ENCODE data around the gene ADM2.
A peak's percentile ranks its signal among the peaks of the same experiment; 100 is the strongest.

ADM2 gene

GRCh38 chr22:50527921-50528681 lies 46.8 kb downstream of the ADM2 start:
- Histone ChIP-seq H3K4me3 (ENCODE audit: insufficient read depth in 1 of 2, low read depth in 1 of 2, low read length in 2 of 2) (no peak overlapping the region), H3K27me3 (ENCODE audit: control insufficient read depth in 1 of 2, insufficient read depth in 1 of 2, low read length in 2 of 2) (peaks cover 0 to 24% of the 10 kb centered on the region in 2 experiments), H3K79me1 (replicated peaks; ENCODE audit: low read length, poor library complexity, severe bottlenecking) (peaks cover 9% of the 10 kb centered on the region), H3K4ac (ENCODE audit: low read depth in 1 of 2, low read length in 2 of 2) (no peak overlapping the region), H3K4me2 (ENCODE audit: low read length, poor library complexity, severe bottlenecking) (no peak overlapping the region), H3K36me3 (ENCODE audit: control insufficient read depth in 1 of 2, insufficient read depth in 2 of 2, low read depth in 1 of 2, low read length in 2 of 2) (peaks cover 9 to 15% of the 10 kb centered on the region in 2 experiments), H3K23ac (ENCODE audit: low read length in 2 of 2) (no peak overlapping the region), H2BK120ac (ENCODE audit: low read depth, low read length) (no peak overlapping the region), H2BK15ac (ENCODE audit: low read depth, poor library complexity, severe bottlenecking) (peak overlapping the region; percentile 26), H3K27ac (ENCODE audit: low read length, poor library complexity, severe bottlenecking) (no peak overlapping the region), H3K18ac (ENCODE audit: low read depth in 1 of 2, low read length in 2 of 2) (peak overlapping the region in 1 of 2 experiments; percentile 50), H3K4me1 (ENCODE audit: control insufficient read depth, insufficient read depth, low read depth, low read length) (peaks cover 60% of the 10 kb centered on the region), H4K8ac (ENCODE audit: low read length) (no peak overlapping the region), H2AK5ac (ENCODE audit: low read length, severe bottlenecking) (no peak overlapping the region), H2AFZ (ENCODE audit: low read depth, low read length) (no peak overlapping the region), H3K9me3 (ENCODE audit: control insufficient read depth, low read length) (no peaks in the 10 kb centered on the region), H3K9ac (ENCODE audit: low read length) (no peak overlapping the region), H2BK5ac (ENCODE audit: low read depth, low read length, poor library complexity, severe bottlenecking) (no peak overlapping the region), H2BK12ac (ENCODE audit: low read length in 2 of 2) (no peak overlapping the region), H4K91ac (ENCODE audit: low read length) (no peak overlapping the region), H3K14ac (ENCODE audit: low read length in 2 of 2) (no peak overlapping the region)
- WGBS, result 96% methylated on average over 18 of the region's 18 CpGs
- DNase-seq, result peak; percentile 9

- H2AFZ ChIP-seq (ENCODE audit: low read depth, low read length), result no peak overlapping the region
- DNase-seq, result peak; percentile 9
- no peak overlapping the region for H3K4ac ChIP-seq (ENCODE audit: low read depth in 1 of 2, low read length in 2 of 2)
- H3K79me1 ChIP-seq (replicated peaks; ENCODE audit: low read length, poor library complexity, severe bottlenecking), result peaks cover 5% of the 10 kb centered on the region
- H3K18ac ChIP-seq (ENCODE audit: low read depth in 1 of 2, low read length in 2 of 2), result peak overlapping the region in 1 of 2 experiments; percentile 88
- H3K27ac ChIP-seq (ENCODE audit: low read length, poor library complexity, severe bottlenecking), result no peak overlapping the region
- peaks cover 55% of the 10 kb centered on the region for H3K4me1 ChIP-seq (ENCODE audit: control insufficient read depth, insufficient read depth, low read depth, low read length)
- H3K4me2 ChIP-seq (ENCODE audit: low read length, poor library complexity, severe bottlenecking), result no peak overlapping the region
- no peak overlapping the region for H2BK120ac ChIP-seq (ENCODE audit: low read depth, low read length)
- H2AK5ac ChIP-seq (ENCODE audit: low read length, severe bottlenecking), result no peak overlapping the region
- peak overlapping the region in 1 of 2 experiments; percentile 85 for H3K4me3 ChIP-seq (ENCODE audit: insufficient read depth in 1 of 2, low read depth in 1 of 2, low read length in 2 of 2)
- peaks cover 2 to 8% of the 10 kb centered on the region in 2 experiments for H3K36me3 ChIP-seq (ENCODE audit: control insufficient read depth in 1 of 2, insufficient read depth in 2 of 2, low read depth in 1 of 2, low read length in 2 of 2)
- no peak overlapping the region for H2BK5ac ChIP-seq (ENCODE audit: low read depth, low read length, poor library complexity, severe bottlenecking)
- H3K14ac ChIP-seq (ENCODE audit: low read length in 2 of 2), result no peak overlapping the region
- H4K91ac ChIP-seq (ENCODE audit: low read length), result peak overlapping the region; percentile 6
- WGBS, result 83% methylated on average over 15 of the region's 15 CpGs
- no peak overlapping the region for H3K23ac ChIP-seq (ENCODE audit: low read length in 2 of 2)
- H2BK12ac ChIP-seq (ENCODE audit: low read length in 2 of 2), result peak overlapping the region in 1 of 2 experiments; percentile 81
- peak overlapping the region; percentile 93 for H3K9ac ChIP-seq (ENCODE audit: low read length)
- peaks cover 0 to 27% of the 10 kb centered on the region in 2 experiments for H3K27me3 ChIP-seq (ENCODE audit: control insufficient read depth in 1 of 2, insufficient read depth in 1 of 2, low read length in 2 of 2)
- no peaks in the 10 kb centered on the region for H3K9me3 ChIP-seq (ENCODE audit: control insufficient read depth, low read length)
- no peak overlapping the region for H4K8ac ChIP-seq (ENCODE audit: low read length)
- no peak overlapping the region for H2BK15ac ChIP-seq (ENCODE audit: low read depth, poor library complexity, severe bottlenecking)
Observed at GRCh38 chr22:50528682-50529415, 47.5 kb downstream of the ADM2 start.

- H3K23ac ChIP-seq (ENCODE audit: low read length in 2 of 2), result peak overlapping the region in 1 of 2 experiments; percentile 98
- H3K18ac ChIP-seq (ENCODE audit: low read depth in 1 of 2, low read length in 2 of 2), result peak overlapping the region; percentile 86 to 88
- H2BK15ac ChIP-seq (ENCODE audit: low read depth, poor library complexity, severe bottlenecking), result no peak overlapping the region
- H3K9me3 ChIP-seq (ENCODE audit: control insufficient read depth, low read length), result no peaks in the 10 kb centered on the region
- H3K4me2 ChIP-seq (ENCODE audit: low read length, poor library complexity, severe bottlenecking), result no peak overlapping the region
- H4K91ac ChIP-seq (ENCODE audit: low read length), result peak overlapping the region; percentile 98
- H2BK12ac ChIP-seq (ENCODE audit: low read length in 2 of 2), result peak overlapping the region in 1 of 2 experiments; percentile 94
- peak overlapping the region; percentile 93 for H3K9ac ChIP-seq (ENCODE audit: low read length)
- H3K4me1 ChIP-seq (ENCODE audit: control insufficient read depth, insufficient read depth, low read depth, low read length), result peaks cover 49% of the 10 kb centered on the region
- peak overlapping the region; percentile 45 for H2BK120ac ChIP-seq (ENCODE audit: low read depth, low read length)
- DNase-seq, result peak; percentile 39
- H2BK5ac ChIP-seq (ENCODE audit: low read depth, low read length, poor library complexity, severe bottlenecking), result no peak overlapping the region
- peaks cover 0 to 27% of the 10 kb centered on the region in 2 experiments for H3K27me3 ChIP-seq (ENCODE audit: control insufficient read depth in 1 of 2, insufficient read depth in 1 of 2, low read length in 2 of 2)
- peaks cover 5% of the 10 kb centered on the region for H3K79me1 ChIP-seq (replicated peaks; ENCODE audit: low read length, poor library complexity, severe bottlenecking)
- no peak overlapping the region for H2AFZ ChIP-seq (ENCODE audit: low read depth, low read length)
- H4K8ac ChIP-seq (ENCODE audit: low read length), result peak overlapping the region; percentile 96
- peak overlapping the region; percentile 89 to 93 for H3K4ac ChIP-seq (ENCODE audit: low read depth in 1 of 2, low read length in 2 of 2)
- H3K27ac ChIP-seq (ENCODE audit: low read length, poor library complexity, severe bottlenecking), result no peak overlapping the region
- no peak overlapping the region for H2AK5ac ChIP-seq (ENCODE audit: low read length, severe bottlenecking)
- WGBS, result 43% methylated on average over 40 of the region's 50 CpGs
- H3K4me3 ChIP-seq (ENCODE audit: insufficient read depth in 1 of 2, low read depth in 1 of 2, low read length in 2 of 2), result peak overlapping the region; percentile 38 to 85
- peak overlapping the region in 1 of 2 experiments; percentile 87 for H3K14ac ChIP-seq (ENCODE audit: low read length in 2 of 2)
- peaks cover 0 to 3% of the 10 kb centered on the region in 2 experiments for H3K36me3 ChIP-seq (ENCODE audit: control insufficient read depth in 1 of 2, insufficient read depth in 2 of 2, low read depth in 1 of 2, low read length in 2 of 2)
Observed at GRCh38 chr22:50529416-50529896, 48.1 kb downstream of the ADM2 start.

Data from mesenchymal stem cell (in vitro differentiated cells and primary cell).